Fibroblast of lung (primary cell): Measurements from ENCODE around the gene UBE2L3. TPM values are rescaled to one million over a fixed set of nuclear protein-coding genes. Genes with fewer than 3 reads are reported as not detected.
"Not testable (repeated sequence)": the region's sequence is repeated elsewhere in the genome, so short reads cannot be mapped to it uniquely, and the experiment has no call there.

Experiments
- DNase-seq, 2 donors: peaks; one replicate each; pipeline versions ENCODE4 v3.0.0 to v3.0.0-alpha.2; 2010; ENCODE audit warnings: low read depth in 2 of 2
- H2AFZ ChIP-seq: 2 replicates; pipeline ENCODE4 v1.5.1; 2012; ENCODE audit warnings: low read length, control low read depth, inconsistent platforms
- H3K27ac ChIP-seq: 2 replicates; pipeline ENCODE4 v1.5.1; 2011; ENCODE audit warnings: low read length, control low read depth; ENCODE audit not compliant: insufficient read depth
- H3K27me3 ChIP-seq: 2 replicates; pipeline ENCODE4 v1.5.1; 2011; ENCODE audit warnings: mild to moderate bottlenecking, low read length; ENCODE audit not compliant: control insufficient read depth, insufficient read depth
- H3K36me3 ChIP-seq: 2 replicates; pipeline ENCODE4 v1.5.1; 2011; ENCODE audit warnings: low read length; ENCODE audit not compliant: control insufficient read depth, insufficient read depth
- H3K4me1 ChIP-seq: 2 replicates; pipeline ENCODE4 v1.5.1; 2011; ENCODE audit warnings: low read length; ENCODE audit not compliant: control insufficient read depth, insufficient read depth; ENCODE audit errors: extremely low read depth
- H3K4me2 ChIP-seq: 2 replicates; pipeline ENCODE4 v1.5.1; 2011; ENCODE audit warnings: low read length, control low read depth; ENCODE audit not compliant: insufficient read depth; ENCODE audit errors: extremely low read depth
- H3K4me3 ChIP-seq, 4 experiments: fragments of 200-600 bp in 1 of 4; sonication (generic) in 1 of 4; replicated peaks in 1 of 4; 2 replicates each; pipeline ENCODE4 v1.5.1; 2011 to 2016; ENCODE audit warnings: low read length in 4 of 4, low read depth in 3 of 4, mild to moderate bottlenecking in 3 of 4, control low read depth in 2 of 4, inconsistent platforms in 1 of 4, mixed read lengths in 1 of 4; ENCODE audit not compliant: insufficient read depth in 1 of 4; ENCODE audit errors: control extremely low read depth in 1 of 4
- H3K79me2 ChIP-seq: 2 replicates; pipeline ENCODE4 v1.5.1; 2012; ENCODE audit warnings: mild to moderate bottlenecking, low read length, inconsistent platforms; ENCODE audit not compliant: control insufficient read depth, insufficient read depth
- H3K9ac ChIP-seq: 2 replicates; pipeline ENCODE4 v1.5.1; 2011; ENCODE audit warnings: mild to moderate bottlenecking, low read length, control low read depth; ENCODE audit not compliant: insufficient read depth
- H3K9me3 ChIP-seq: 2 replicates; pipeline ENCODE4 v1.5.1; 2012; ENCODE audit warnings: low read depth, low read length; ENCODE audit not compliant: control insufficient read depth, insufficient read depth
- H4K20me1 ChIP-seq: 2 replicates; pipeline ENCODE4 v1.5.1; 2011; ENCODE audit warnings: low read length; ENCODE audit not compliant: control insufficient read depth, insufficient read depth; ENCODE audit errors: extremely low read depth
- EZH2 ChIP-seq: IDR thresholded peaks from 2 replicates; pipeline ENCODE4 v1.5.1; 2012; ENCODE audit warnings: low read length, control low read depth, mild to moderate bottlenecking; ENCODE audit errors: missing control alignments
- polyA plus RNA-seq, 2 donors: library from polyadenylated mRNA; depleted of rRNA in 1 of 2; stranded (reverse) in 1 of 2; unstranded in 1 of 2; fragments of >200 nt; gene quantifications; 2 replicates each; pipeline ENCODE4 v1.2.1, GENCODE V29; 2011 to 2012; ENCODE audit warnings: missing spikeins in 1 of 2
- total RNA-seq: library from RNA; depleted of rRNA; stranded (reverse); fragments of >200 nt; gene quantifications from 2 replicates; pipeline ENCODE4 v1.2.1, GENCODE V29; 2014
- TF ChIP-seq, protein P1 (sequence below), 2 donors: IDR thresholded peaks in 1 of 2; conservative IDR thresholded peaks in 1 of 2; 1 replicate in 1 of 2; 2 replicates in 1 of 2; pipeline ENCODE4 v1.5.1; 2011 to 2012; ENCODE audit warnings: low read length in 2 of 2, control low read depth in 1 of 2, inconsistent platforms in 1 of 2, low read depth in 1 of 2, mild to moderate bottlenecking in 1 of 2

Gene UBE2L3
- total and polyA plus RNA-seq, 2 donors (not counting 1 experiment from before 2014, with no cell fraction given), result 23.8 to 82.4 TPM

DNA sequence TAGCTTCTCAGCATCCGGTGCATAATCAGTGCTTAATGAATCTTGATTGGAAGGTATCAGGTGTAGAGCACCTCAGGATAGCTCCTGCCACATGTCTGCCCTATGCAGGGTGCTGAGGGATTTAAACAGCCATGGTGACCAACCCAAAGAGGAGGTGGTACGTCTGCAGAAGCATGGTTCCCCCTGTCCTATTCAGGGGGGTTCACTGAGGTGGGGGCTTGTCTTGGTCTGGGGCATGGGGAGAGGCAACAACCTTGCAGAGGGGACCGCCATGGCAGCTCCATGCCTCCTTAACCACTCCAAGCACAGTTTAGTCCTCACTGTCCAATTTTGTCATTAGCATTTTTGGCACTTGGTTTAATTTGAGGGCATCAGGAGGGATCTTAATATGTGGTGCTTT lies 24.9 kb downstream of the UBE2L3 start:
- Histone ChIP-seq H4K20me1 (peaks cover 1% of the 10 kb centered on the region), H2AFZ (no peak overlapping the region), H3K4me2 (no peak overlapping the region), H3K9me3 (no peaks in the 10 kb centered on the region), H3K27ac (no peak overlapping the region), H3K9ac (no peak overlapping the region), H3K4me3 (no peak overlapping the region), H3K36me3 (peaks cover 14% of the 10 kb centered on the region), H3K79me2 (peaks cover 90% of the 10 kb centered on the region), H3K27me3 (no peaks in the 10 kb centered on the region), H3K4me1 (no peaks in the 10 kb centered on the region)
- no peak for DNase-seq
- TF ChIP-seq, protein P1, sequence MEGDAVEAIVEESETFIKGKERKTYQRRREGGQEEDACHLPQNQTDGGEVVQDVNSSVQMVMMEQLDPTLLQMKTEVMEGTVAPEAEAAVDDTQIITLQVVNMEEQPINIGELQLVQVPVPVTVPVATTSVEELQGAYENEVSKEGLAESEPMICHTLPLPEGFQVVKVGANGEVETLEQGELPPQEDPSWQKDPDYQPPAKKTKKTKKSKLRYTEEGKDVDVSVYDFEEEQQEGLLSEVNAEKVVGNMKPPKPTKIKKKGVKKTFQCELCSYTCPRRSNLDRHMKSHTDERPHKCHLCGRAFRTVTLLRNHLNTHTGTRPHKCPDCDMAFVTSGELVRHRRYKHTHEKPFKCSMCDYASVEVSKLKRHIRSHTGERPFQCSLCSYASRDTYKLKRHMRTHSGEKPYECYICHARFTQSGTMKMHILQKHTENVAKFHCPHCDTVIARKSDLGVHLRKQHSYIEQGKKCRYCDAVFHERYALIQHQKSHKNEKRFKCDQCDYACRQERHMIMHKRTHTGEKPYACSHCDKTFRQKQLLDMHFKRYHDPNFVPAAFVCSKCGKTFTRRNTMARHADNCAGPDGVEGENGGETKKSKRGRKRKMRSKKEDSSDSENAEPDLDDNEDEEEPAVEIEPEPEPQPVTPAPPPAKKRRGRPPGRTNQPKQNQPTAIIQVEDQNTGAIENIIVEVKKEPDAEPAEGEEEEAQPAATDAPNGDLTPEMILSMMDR (conservative IDR thresholded peaks at IDR 0.05 in 1 of 2, IDR thresholded peaks at IDR 0.05 in 1 of 2; ENCODE audit: low read depth in 1 of 2, low read length in 2 of 2), result no peak
- no peak for TF ChIP-seq EZH2

DNA sequence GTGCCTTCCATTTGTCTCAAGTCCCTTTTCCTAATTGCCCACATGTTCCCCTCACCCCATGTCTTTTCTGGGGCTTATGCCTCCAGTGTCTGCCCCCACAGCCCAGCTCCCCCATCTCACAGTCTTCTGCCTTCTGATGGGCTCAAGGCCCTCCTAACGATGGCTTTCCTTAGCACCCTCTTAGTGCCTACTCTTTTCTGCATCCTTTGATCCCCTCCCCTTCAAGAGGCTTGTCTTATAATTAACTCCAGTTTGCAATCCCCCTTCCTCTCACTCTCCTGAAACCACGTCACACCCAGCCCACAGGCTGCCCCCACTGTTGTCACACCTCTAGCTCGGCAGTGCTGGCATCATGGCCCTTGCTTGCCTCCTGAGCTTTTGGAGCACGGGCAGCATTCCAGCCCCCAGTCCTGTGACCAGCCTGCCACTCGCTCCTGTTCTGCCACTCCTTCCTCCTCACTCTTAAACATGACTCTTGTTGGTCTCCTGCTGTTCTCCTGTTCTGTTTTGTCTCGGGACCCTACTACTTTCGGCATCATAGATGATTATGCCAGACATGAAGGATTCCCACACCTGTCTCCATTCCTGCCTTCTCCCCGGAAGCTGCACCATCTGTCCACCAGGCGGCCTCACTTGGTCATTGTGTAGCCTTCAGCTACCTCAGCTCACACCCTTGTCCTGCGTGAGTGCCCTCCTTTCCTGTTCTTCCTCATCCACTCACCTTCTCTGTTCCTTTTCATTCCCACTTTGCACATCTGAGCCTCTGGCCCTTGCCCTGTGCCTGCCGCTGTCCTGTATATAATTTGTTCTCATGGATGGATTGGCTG lies 26.1 kb downstream of the UBE2L3 start:
- no peak overlapping the region for H3K27ac ChIP-seq
- no peaks in the 10 kb centered on the region for H3K4me1 ChIP-seq

DNA sequence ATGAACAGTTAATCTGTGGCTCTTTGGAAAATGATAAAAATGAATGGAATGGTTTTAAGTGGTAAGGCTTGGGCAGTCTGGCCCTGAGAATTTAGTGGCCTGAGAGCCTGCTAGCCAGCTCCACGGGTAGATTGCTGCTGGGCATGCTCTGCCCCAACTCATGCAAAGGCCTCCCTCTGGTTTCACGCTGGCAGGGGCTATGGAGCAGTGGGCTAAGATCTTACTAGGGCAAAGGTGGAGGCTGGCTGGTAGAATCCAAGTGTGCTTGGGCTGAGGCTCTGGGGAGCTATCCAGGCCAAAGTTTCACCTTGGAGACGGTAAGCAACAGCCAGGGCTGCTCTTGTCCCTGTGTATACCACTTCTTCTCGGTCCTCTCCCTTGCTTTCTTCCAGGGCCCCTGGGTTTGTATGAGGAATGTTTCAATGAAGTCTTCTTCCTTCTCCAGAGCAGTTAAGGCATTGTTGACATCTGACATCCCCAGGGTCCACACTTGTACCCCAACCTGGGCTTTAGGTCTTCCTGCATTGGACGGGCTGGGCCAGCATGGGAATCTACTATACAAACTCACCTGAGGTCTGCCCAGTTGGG lies 27.4 kb downstream of the UBE2L3 start:
- Histone ChIP-seq H3K79me2 (peaks cover 91% of the 10 kb centered on the region), H3K4me2 (no peak overlapping the region), H3K9ac (no peak overlapping the region), H3K4me3 (no peak overlapping the region), H3K27ac (no peak overlapping the region), H3K9me3 (no peaks in the 10 kb centered on the region), H2AFZ (no peak overlapping the region), H3K27me3 (no peaks in the 10 kb centered on the region), H3K36me3 (peaks cover 15% of the 10 kb centered on the region), H3K4me1 (no peaks in the 10 kb centered on the region), H4K20me1 (peaks cover 1% of the 10 kb centered on the region)
- no peak for TF ChIP-seq EZH2
- TF ChIP-seq, protein P1 (conservative IDR thresholded peaks at IDR 0.05 in 1 of 2, IDR thresholded peaks at IDR 0.05 in 1 of 2; ENCODE audit: low read depth in 1 of 2, low read length in 2 of 2), result no peak
- no peak for DNase-seq

More for the DNA sequence above, 26.1 kb downstream of the UBE2L3 start:
- H3K79me2 ChIP-seq, result peaks cover 90% of the 10 kb centered on the region
- H3K4me2 ChIP-seq, result no peak overlapping the region
- no peak overlapping the region for H3K9ac ChIP-seq
- H3K36me3 ChIP-seq, result peaks cover 14% of the 10 kb centered on the region
- TF ChIP-seq EZH2, result no peak
- TF ChIP-seq, protein P1 (conservative IDR thresholded peaks at IDR 0.05 in 1 of 2, IDR thresholded peaks at IDR 0.05 in 1 of 2; ENCODE audit: low read depth in 1 of 2, low read length in 2 of 2), result peak in 1 of 2 donors; percentile 29
- H4K20me1 ChIP-seq, result peaks cover 1% of the 10 kb centered on the region
- no peak for DNase-seq
- H3K27me3 ChIP-seq, result no peaks in the 10 kb centered on the region
- H3K9me3 ChIP-seq, result no peaks in the 10 kb centered on the region
- no peak overlapping the region for H2AFZ ChIP-seq
- no peak overlapping the region for H3K4me3 ChIP-seq

DNA sequence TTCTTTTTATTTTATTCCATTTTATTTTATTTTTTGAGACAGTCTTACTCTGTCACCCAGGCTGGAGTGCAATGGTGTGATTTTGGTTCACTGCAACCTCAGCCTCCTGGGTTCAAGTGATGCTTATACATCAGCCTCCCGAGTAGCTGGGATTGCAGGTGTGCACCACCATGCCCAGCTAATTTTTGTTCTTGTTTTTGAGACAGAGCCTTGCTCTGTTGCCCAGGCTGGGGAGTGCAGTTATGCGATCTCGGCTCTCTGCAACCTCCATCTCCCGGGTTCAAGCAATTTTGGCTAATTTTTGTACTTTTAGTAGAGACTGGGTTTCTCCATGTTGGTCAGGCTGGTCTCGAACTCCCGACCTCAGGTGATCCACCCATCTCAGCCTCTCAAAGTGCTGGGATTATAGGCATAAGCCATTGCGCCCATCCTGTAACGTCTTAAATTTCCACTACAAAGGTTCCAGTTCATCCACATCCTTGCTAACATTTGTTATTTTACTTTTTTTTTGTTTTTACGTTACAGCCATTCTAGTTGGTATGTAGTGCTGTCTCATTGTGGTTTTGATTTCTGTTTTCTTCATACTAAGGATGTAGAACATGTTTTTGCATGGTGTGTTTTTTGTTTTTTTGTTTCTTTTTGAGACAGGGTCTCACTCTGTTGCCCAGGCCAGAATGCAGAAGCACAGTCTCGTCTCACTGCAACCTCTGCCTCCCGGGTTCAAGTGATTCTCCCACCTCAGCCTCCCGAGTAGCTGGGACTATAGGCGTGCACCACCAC lies 29.0 kb downstream of the UBE2L3 start:
- DNase-seq, H3K4me3 ChIP-seq, H4K20me1 ChIP-seq, H3K4me2 ChIP-seq, H3K4me1 ChIP-seq, H2AFZ ChIP-seq, H3K9ac ChIP-seq, H3K27ac ChIP-seq, H3K9me3 ChIP-seq, H3K27me3 ChIP-seq: not testable (repeated sequence)
- H3K79me2 ChIP-seq, result peaks cover 85% of the 10 kb centered on the region
- H3K36me3 ChIP-seq, result peaks cover 15% of the 10 kb centered on the region
